ENCODE measurements around the gene MMP11. TPM values are rescaled to one million over a fixed set of nuclear protein-coding genes. Genes with fewer than 3 reads are reported as not detected.

Gene MMP11
- polyA plus RNA-seq, 1 of the 3 experiments (the other 2 are of a cell fraction): 64.4 TPM

- H3K9ac ChIP-seq: no peak overlapping the region
- H3K27ac ChIP-seq (ENCODE audit: low read depth in 2 of 2, low read length in 1 of 2): no peak overlapping the region; a peak in 1 of 4 replicates
- no peaks in the 10 kb centered on the region for H3K9me3 ChIP-seq
- no peaks in the 10 kb centered on the region for H3F3A ChIP-seq (replicated peaks; ENCODE audit: insufficient read depth)
- H3K4me3 ChIP-seq (ENCODE audit: low read depth in 2 of 2, low read length in 1 of 2): no peak overlapping the region
- no peak for TF ChIP-seq IRF3 (IDR thresholded peaks at IDR 0.05; ENCODE audit: low read depth, low read length)
- no peak for TF ChIP-seq TAF1 (IDR thresholded peaks at IDR 0.05; ENCODE audit: borderline replicate concordance, low read depth, low read length)
- no peak for TF ChIP-seq EP300 (IDR thresholded peaks at IDR 0.05; ENCODE audit: borderline replicate concordance in 1 of 2, low read depth in 1 of 2, low read length in 1 of 2)
- no peak for TF ChIP-seq NFIC (IDR thresholded peaks at IDR 0.05; ENCODE audit: borderline replicate concordance)
- no peak for TF ChIP-seq FOXJ3 (CRISPR knock-in tag; IDR thresholded peaks at IDR 0.05)
- no peak for TF ChIP-seq MAX (IDR thresholded peaks at IDR 0.05; ENCODE audit: low read depth)
- POLR2A ChIA-PET: interaction anchor here (0.6 kb wide), 1 partner anchor 102 kb away, joined by 5 read pairs; no protein-coding TSS in a partner anchor
- CTCF ChIA-PET: interaction anchor here (0.6 to 0.9 kb wide), 4 partner anchors 9 to 85 kb away, joined by 3 to 7 read pairs (median 3); no protein-coding TSS in a partner anchor
- no peak overlapping the region for H3K4me2 ChIP-seq
- WGBS (ENCODE audit: low lambda C conversion rate): 74% methylated on average over 4 of the region's 4 CpGs
- H3K79me2 ChIP-seq (ENCODE audit: insufficient read depth): 0 out of 2 replicates have a peak, but pooled peaks cover 3% of the 10 kb centered on the region
- peaks cover 35 to 40% of the 10 kb centered on the region in 2 experiments for H3K36me3 ChIP-seq (replicated peaks in 1 of 2; ENCODE audit: control insufficient read depth in 1 of 2, insufficient read depth in 2 of 2, low read length in 1 of 2)
- H3K4me1 ChIP-seq (ENCODE audit: control insufficient read depth in 1 of 2, insufficient read depth in 2 of 2, low read depth in 1 of 2, low read length in 1 of 2): peaks cover 0 to 36% of the 10 kb centered on the region in 2 experiments; a peak in 1 of 4 replicates
- DNase-seq: peak; percentile 12
- H3K27me3 ChIP-seq (ENCODE audit: insufficient read depth): no peaks in the 10 kb centered on the region
- no peak overlapping the region for H2AFZ ChIP-seq (ENCODE audit: low read depth)
- H4K20me1 ChIP-seq (ENCODE audit: insufficient read depth): no peaks in the 10 kb centered on the region
- no peaks in the 10 kb centered on the region for H3K9me2 ChIP-seq
These were observed 48.1 kb downstream of the MMP11 start for GRCh38 chr22:23820748-23821211.

GRCh38 chr22:23822101-23822671, 49.5 kb downstream of the MMP11 start:
- H3K4me2 ChIP-seq: no peak overlapping the region
- H3K4me3 ChIP-seq (ENCODE audit: low read depth in 2 of 2, low read length in 1 of 2): no peak overlapping the region
- ChIA-PET POLR2A (interaction anchor here (0.6 to 1.0 kb wide), 3 partner anchors 50 to 496 kb away, joined by 3 read pairs; partner anchors contain the start of genes CHCHD10 and MMP11), CTCF (interaction anchor here (0.9 to 2.0 kb wide), 2 partner anchors 10 to 54 kb away, joined by 3 to 7 read pairs; partner anchors contain the start of gene CHCHD10)
- peaks cover 0 to 42% of the 10 kb centered on the region in 2 experiments; a peak in 1 of 4 replicates for H3K4me1 ChIP-seq (ENCODE audit: control insufficient read depth in 1 of 2, insufficient read depth in 2 of 2, low read depth in 1 of 2, low read length in 1 of 2)
- H3K9me2 ChIP-seq: no peaks in the 10 kb centered on the region
- H2AFZ ChIP-seq (ENCODE audit: low read depth): no peak overlapping the region
- H3K9me3 ChIP-seq: no peaks in the 10 kb centered on the region
- no peak overlapping the region for H3K9ac ChIP-seq
- TF ChIP-seq USF2 (IDR thresholded peaks at IDR 0.05; ENCODE audit: borderline replicate concordance, low read depth, low read length) (no peak), POLR2AphosphoS5 (IDR thresholded peaks at IDR 0.05; ENCODE audit: low read depth, low read length) (no peak), CHD2 (IDR thresholded peaks at IDR 0.05; ENCODE audit: low read length, partially characterized antibody) (no peak), YY1 (IDR thresholded peaks at IDR 0.05; ENCODE audit: low read depth) (no peak), TCF12 (IDR thresholded peaks at IDR 0.05) (no peak), FOXJ3 (CRISPR knock-in tag; IDR thresholded peaks at IDR 0.05) (no peak), SMC3 (IDR thresholded peaks at IDR 0.05; ENCODE audit: low read depth, low read length) (no peak), TAF1 (IDR thresholded peaks at IDR 0.05; ENCODE audit: borderline replicate concordance, low read depth, low read length) (no peak), ZBTB33 (IDR thresholded peaks at IDR 0.05; ENCODE audit: borderline replicate concordance, low read depth) (no peak), RAD21 (IDR thresholded peaks at IDR 0.05; ENCODE audit: low read length) (no peak), TEAD4 (IDR thresholded peaks at IDR 0.05; ENCODE audit: borderline replicate concordance, insufficient read depth) (no peak), ELF1 (IDR thresholded peaks at IDR 0.05) (no peak)
- no peaks in the 10 kb centered on the region for H4K20me1 ChIP-seq (ENCODE audit: insufficient read depth)
- peak; percentile 47 for DNase-seq
- 0 out of 2 replicates have a peak, but pooled peaks cover 3% of the 10 kb centered on the region for H3K79me2 ChIP-seq (ENCODE audit: insufficient read depth)
- H3F3A ChIP-seq (replicated peaks; ENCODE audit: insufficient read depth): no peaks in the 10 kb centered on the region
- 46% methylated on average over 2 of the region's 6 CpGs for WGBS (ENCODE audit: low lambda C conversion rate)
- H3K27me3 ChIP-seq (ENCODE audit: insufficient read depth): no peaks in the 10 kb centered on the region
- H3K27ac ChIP-seq (ENCODE audit: low read depth in 2 of 2, low read length in 1 of 2): peak overlapping the region; percentile 32 to 63; a peak in 2 of 4 replicates
- H3K36me3 ChIP-seq (replicated peaks in 1 of 2; ENCODE audit: control insufficient read depth in 1 of 2, insufficient read depth in 2 of 2, low read length in 1 of 2): peaks cover 27 to 41% of the 10 kb centered on the region in 2 experiments

Data from SK-N-SH (cell line).